GM10847 (cell line): ENCODE results near the gene PRLHR.

ENCODE experiments used
- POLR2A ChIP-seq: IDR thresholded peaks from 2 replicates; pipeline ENCODE4 v1.6.1; 2011; ENCODE audit not compliant: insufficient read length; ENCODE audit errors: extremely low read depth

Gene PRLHR

GRCh38 chr10:118570591-118570990 lies 24.9 kb downstream of the PRLHR start:
- no peak for TF ChIP-seq POLR2A

GRCh38 chr10:118569882-118570252 lies 25.6 kb downstream of the PRLHR start:
- TF ChIP-seq POLR2A, result no peak

GRCh38 chr10:118569241-118569881 lies 26.1 kb downstream of the PRLHR start:
- TF ChIP-seq POLR2A, result no peak

- TF ChIP-seq POLR2A, result no peak
Measured at GRCh38 chr10:118568327-118568848, 27.1 kb downstream of the PRLHR start.

- TF ChIP-seq POLR2A, result no peak
Measured at GRCh38 chr10:118567701-118568248, 27.7 kb downstream of the PRLHR start.

- no peak for TF ChIP-seq POLR2A
Measured at GRCh38 chr10:118566911-118567310, 28.5 kb downstream of the PRLHR start.

- TF ChIP-seq POLR2A, result no peak
Measured at GRCh38 chr10:118565301-118566075, 30.0 kb downstream of the PRLHR start.

- TF ChIP-seq POLR2A, result no peak
Measured at GRCh38 chr10:118564652-118565051, 30.8 kb downstream of the PRLHR start.

GRCh38 chr10:118564114-118564513 lies 31.3 kb downstream of the PRLHR start:
- TF ChIP-seq POLR2A, result no peak

GRCh38 chr10:118563373-118563890 lies 32.0 kb downstream of the PRLHR start:
- no peak for TF ChIP-seq POLR2A

- TF ChIP-seq POLR2A, result no peak
Measured at GRCh38 chr10:118562851-118563250, 32.6 kb downstream of the PRLHR start.

GRCh38 chr10:118557946-118558345 lies 37.5 kb downstream of the PRLHR start:
- TF ChIP-seq POLR2A, result no peak

- TF ChIP-seq POLR2A, result no peak
Measured at GRCh38 chr10:118551535-118552100, 43.8 kb downstream of the PRLHR start.

- no peak for TF ChIP-seq POLR2A
Measured at GRCh38 chr10:118547282-118547681, 48.2 kb downstream of the PRLHR start.

- TF ChIP-seq POLR2A, result no peak
Measured at GRCh38 chr10:118546479-118546878, 49.0 kb downstream of the PRLHR start.

GRCh38 chr10:118545381-118545780 lies 50.1 kb downstream of the PRLHR start:
- no peak for TF ChIP-seq POLR2A

GRCh38 chr10:118544401-118544948 lies 51.0 kb downstream of the PRLHR start:
- no peak for TF ChIP-seq POLR2A
